Measurements from ENCODE around the gene ADPRH. TPM values are rescaled to one million over a fixed set of nuclear protein-coding genes. Genes with fewer than 3 reads are reported as not detected.
A peak's percentile ranks its signal among the peaks of the same experiment; 100 is the strongest.

Gene ADPRH
- total RNA-seq, 2 donors from 2014 or later: 3.0 to 6.5 TPM

- intact Hi-C loops (cut with DNase I): no loop called here
- DNase-seq: no peak
Measured at GRCh38 chr3:119628816-119629445, 49.6 kb downstream of the ADPRH start.

GRCh38 chr3:119630128-119630879, 51.0 kb downstream of the ADPRH start:
- 87 to 91% methylated on average over 8 of the region's 8 CpGs for WGBS, 2 donors
- H3K36me3 ChIP-seq (replicated peaks in 1 of 2; ENCODE audit: insufficient read depth in 1 of 2, low read depth in 2 of 2): no peaks in the 10 kb centered on the region
- H3K4me1 ChIP-seq: peaks cover 13% of the 10 kb centered on the region
- peak in 1 of 4 donors; percentile 24 for DNase-seq
- intact Hi-C loops (cut with DNase I): no loop called here
- H3K9me3 ChIP-seq: no peaks in the 10 kb centered on the region
- no peak overlapping the region for H3K4me3 ChIP-seq
- no peaks in the 10 kb centered on the region for H3K27me3 ChIP-seq
- TF ChIP-seq, protein P1, sequence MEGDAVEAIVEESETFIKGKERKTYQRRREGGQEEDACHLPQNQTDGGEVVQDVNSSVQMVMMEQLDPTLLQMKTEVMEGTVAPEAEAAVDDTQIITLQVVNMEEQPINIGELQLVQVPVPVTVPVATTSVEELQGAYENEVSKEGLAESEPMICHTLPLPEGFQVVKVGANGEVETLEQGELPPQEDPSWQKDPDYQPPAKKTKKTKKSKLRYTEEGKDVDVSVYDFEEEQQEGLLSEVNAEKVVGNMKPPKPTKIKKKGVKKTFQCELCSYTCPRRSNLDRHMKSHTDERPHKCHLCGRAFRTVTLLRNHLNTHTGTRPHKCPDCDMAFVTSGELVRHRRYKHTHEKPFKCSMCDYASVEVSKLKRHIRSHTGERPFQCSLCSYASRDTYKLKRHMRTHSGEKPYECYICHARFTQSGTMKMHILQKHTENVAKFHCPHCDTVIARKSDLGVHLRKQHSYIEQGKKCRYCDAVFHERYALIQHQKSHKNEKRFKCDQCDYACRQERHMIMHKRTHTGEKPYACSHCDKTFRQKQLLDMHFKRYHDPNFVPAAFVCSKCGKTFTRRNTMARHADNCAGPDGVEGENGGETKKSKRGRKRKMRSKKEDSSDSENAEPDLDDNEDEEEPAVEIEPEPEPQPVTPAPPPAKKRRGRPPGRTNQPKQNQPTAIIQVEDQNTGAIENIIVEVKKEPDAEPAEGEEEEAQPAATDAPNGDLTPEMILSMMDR (IDR thresholded peaks at IDR 0.05): no peak
- TF ChIP-seq POLR2A (IDR thresholded peaks at IDR 0.05): no peak
- ATAC-seq: no peak
- H3K27ac ChIP-seq: no peak overlapping the region

More at GRCh38 chr3:119628816-119629445, 49.6 kb downstream of the ADPRH start:
- Histone ChIP-seq H3K27me3 (no peaks in the 10 kb centered on the region), H3K4me1 (peaks cover 13% of the 10 kb centered on the region), H3K9me3 (no peaks in the 10 kb centered on the region), H3K36me3 (replicated peaks in 1 of 2; ENCODE audit: insufficient read depth in 1 of 2, low read depth in 2 of 2) (no peaks in the 10 kb centered on the region), H3K4me3 (no peak overlapping the region), H3K27ac (no peak overlapping the region)
- WGBS, 2 donors: 65 to 83% methylated on average over 1 of the region's 1 CpG
- no peak for TF ChIP-seq POLR2A (IDR thresholded peaks at IDR 0.05)
- TF ChIP-seq, protein P1 (IDR thresholded peaks at IDR 0.05): no peak
- ATAC-seq: no peak

DNA sequence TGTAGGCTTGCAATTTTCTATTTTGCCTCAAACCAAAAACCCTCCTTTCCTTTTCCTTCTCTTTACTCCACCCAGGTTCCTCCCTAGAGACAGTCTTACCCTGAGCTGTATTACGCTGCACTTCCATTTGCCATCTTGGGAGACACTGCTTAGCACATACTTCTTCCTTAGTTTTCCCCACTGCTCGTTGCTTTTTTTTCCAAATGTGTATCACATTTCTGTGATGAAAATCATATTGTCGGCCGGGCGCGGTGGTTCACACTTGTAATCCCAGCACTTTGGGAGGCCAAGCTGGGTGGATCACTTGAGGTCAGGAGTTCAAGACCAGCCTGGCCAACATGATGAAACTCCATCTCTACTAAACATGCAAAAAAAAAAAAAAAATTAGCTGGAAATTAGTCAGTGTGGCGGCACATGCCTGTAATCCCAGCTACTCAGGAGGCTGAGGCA, 51.6 kb downstream of the ADPRH start:
- 88 to 94% methylated on average over 7 of the region's 7 CpGs for WGBS, 2 donors
- TF ChIP-seq, protein P1 (IDR thresholded peaks at IDR 0.05): no peak
- TF ChIP-seq POLR2A (IDR thresholded peaks at IDR 0.05): no peak
- H3K27me3 ChIP-seq: no peaks in the 10 kb centered on the region
- peak overlapping the region in 1 of 4 donors; percentile 13 for H3K27ac ChIP-seq
- intact Hi-C loops (cut with DNase I): no loop called here
- no peaks in the 10 kb centered on the region for H3K9me3 ChIP-seq
- peaks cover 13% of the 10 kb centered on the region for H3K4me1 ChIP-seq
- no peak overlapping the region for H3K4me3 ChIP-seq
- no peaks in the 10 kb centered on the region for H3K36me3 ChIP-seq (replicated peaks in 1 of 2; ENCODE audit: insufficient read depth in 1 of 2, low read depth in 2 of 2)
- ATAC-seq (no peak), DNase-seq (no peak)

- Histone ChIP-seq H3K27ac (peak overlapping the region in 1 of 4 donors; percentile 13), H3K4me1 (peaks cover 13% of the 10 kb centered on the region), H3K9me3 (no peaks in the 10 kb centered on the region), H3K27me3 (no peaks in the 10 kb centered on the region), H3K4me3 (no peak overlapping the region), H3K36me3 (replicated peaks in 1 of 2; ENCODE audit: insufficient read depth in 1 of 2, low read depth in 2 of 2) (no peaks in the 10 kb centered on the region)
- ATAC-seq: no peak
- TF ChIP-seq, protein P1 (IDR thresholded peaks at IDR 0.05): no peak
- no peak for TF ChIP-seq POLR2A (IDR thresholded peaks at IDR 0.05)
- intact Hi-C loops (cut with DNase I): no loop called here
- WGBS, 2 donors: 56 to 57% methylated on average over 3 of the region's 3 CpGs
- DNase-seq: no peak
Measured at GRCh38 chr3:119631516-119631915, 52.2 kb downstream of the ADPRH start.

All from body of pancreas (tissue), 4 donors.